Liver (tissue), 3 donors: Measurements from ENCODE around the gene ICAM4.
A peak's percentile ranks its signal among the peaks of the same experiment; 100 is the strongest.

Experiments
- CTCF ChIP-seq: fragments of 150-350 bp; IDR thresholded peaks from 2 replicates; pipeline ENCODE4 v1.5.1; 2017; ENCODE audit warnings: improper control_type of control experiment, low read depth, low read length; ENCODE audit not compliant: missing input control
- EGR1 ChIP-seq, 2 donors: IDR thresholded peaks; 2 replicates each; pipeline ENCODE4 v1.6.1; 2016 to 2018; ENCODE audit warnings: antibody characterized with exemption in 2 of 2, low read depth in 2 of 2
- HNF4G ChIP-seq: IDR thresholded peaks from 2 replicates; pipeline ENCODE4 v1.6.1; 2016; ENCODE audit warnings: antibody characterized with exemption
- RAD21 ChIP-seq, 2 donors: IDR thresholded peaks; 2 replicates each; pipeline ENCODE4 v1.6.1; 2016; ENCODE audit warnings: antibody characterized with exemption in 2 of 2, mild to moderate bottlenecking in 2 of 2
- REST ChIP-seq: IDR thresholded peaks from 2 replicates; pipeline ENCODE4 v1.6.1; 2016; ENCODE audit warnings: antibody characterized with exemption, mild to moderate bottlenecking
- SP1 ChIP-seq: IDR thresholded peaks from 2 replicates; pipeline ENCODE4 v1.6.1; 2018; ENCODE audit warnings: antibody characterized with exemption, mild to moderate bottlenecking
- TAF1 ChIP-seq: conservative IDR thresholded peaks from 2 replicates; pipeline ENCODE4 v1.6.1; 2016; ENCODE audit warnings: antibody characterized with exemption, mild to moderate bottlenecking
- donor health status: healthy.
- donor health status: healthy.

- TF ChIP-seq CTCF, result no peak
- peak; percentile 32 for TF ChIP-seq SP1
- TF ChIP-seq TAF1, result peak; percentile 30
- TF ChIP-seq EGR1 (IDR thresholded peaks at IDR 0.05; ENCODE audit: low read depth in 2 of 2), result no peak
- peak in 1 of 2 donors; percentile 43 for TF ChIP-seq RAD21 (IDR thresholded peaks at IDR 0.05)
- no peak for TF ChIP-seq HNF4G
- no peak for TF ChIP-seq REST
These were observed 48.7 kb downstream of the ICAM4 start for GRCh38 chr19:10335352-10335985.
